DMS53 treated with DMSO at 0.1 percent for 48 hours (cell line): Measurements from ENCODE around the gene SHKBP1.
"Not testable (repeated sequence)": the region's sequence is repeated elsewhere in the genome, so short reads cannot be mapped to it uniquely, and the experiment has no call there.

Experiments used
- DNase-seq: peaks from one replicate; lab custom pipeline; 2025; ENCODE audit not compliant: unreplicated experiment; lab: John Stamatoyannopoulos, UW

Gene SHKBP1

GRCh38 chr19:40553885-40554857, 22.5 kb upstream of the SHKBP1 start:
- peak; percentile 48 for DNase-seq

- DNase-seq: no peak
Measured at GRCh38 chr19:40555978-40556689, 20.5 kb upstream of the SHKBP1 start.

GRCh38 chr19:40556953-40557530, 19.6 kb upstream of the SHKBP1 start:
- DNase-seq: no peak

GRCh38 chr19:40559394-40559793, 17.3 kb upstream of the SHKBP1 start:
- no peak for DNase-seq

GRCh38 chr19:40560092-40560507, 16.6 kb upstream of the SHKBP1 start:
- DNase-seq: no peak

GRCh38 chr19:40561947-40562346, 14.7 kb upstream of the SHKBP1 start:
- no peak for DNase-seq

- not testable (repeated sequence) for DNase-seq
Measured at GRCh38 chr19:40564535-40564934, 12.1 kb upstream of the SHKBP1 start.

- DNase-seq: no peak
Measured at GRCh38 chr19:40565355-40565754, 11.3 kb upstream of the SHKBP1 start.

- DNase-seq: no peak
Measured at GRCh38 chr19:40565910-40566495, 10.7 kb upstream of the SHKBP1 start.

- no peak for DNase-seq
Measured at GRCh38 chr19:40567040-40567749, 9.5 kb upstream of the SHKBP1 start.

GRCh38 chr19:40567750-40568494, 8.8 kb upstream of the SHKBP1 start:
- DNase-seq: no peak

- DNase-seq: peak; percentile 99
Measured at GRCh38 chr19:40570313-40571004, 6.2 kb upstream of the SHKBP1 start.

- DNase-seq: no peak
Measured at GRCh38 chr19:40571005-40571318, 5.7 kb upstream of the SHKBP1 start.

GRCh38 chr19:40571831-40572495, 4.7 kb upstream of the SHKBP1 start:
- no peak for DNase-seq

- no peak for DNase-seq
Measured at GRCh38 chr19:40575326-40575725, 1.3 kb upstream of the SHKBP1 start.

GRCh38 chr19:40576151-40576584, 505 bp upstream of the SHKBP1 start:
- DNase-seq: no peak

GRCh38 chr19:40578442-40578908, 1.8 kb downstream of the SHKBP1 start:
- DNase-seq: no peak

- no peak for DNase-seq
Measured at GRCh38 chr19:40580619-40581018, 3.9 kb downstream of the SHKBP1 start.

- no peak for DNase-seq
Measured at GRCh38 chr19:40581531-40581930, 4.9 kb downstream of the SHKBP1 start.
